ENCODE data around the gene UGT1A5.

UGT1A5 gene

GRCh38 chr2:233686928-233687327 is 25.8 kb upstream of the UGT1A5 start:
- TF ChIP-seq CTCF (IDR thresholded peaks at IDR 0.05; ENCODE audit: control insufficient read depth, extremely low read depth, insufficient read depth) = no peak
- DNase-seq (ENCODE audit: low read depth) = no peak
- H3K4me3 ChIP-seq (ENCODE audit: low read depth, low read length) = no peak overlapping the region

GRCh38 chr2:233688341-233688740 is 24.4 kb upstream of the UGT1A5 start:
- no peak for TF ChIP-seq CTCF (IDR thresholded peaks at IDR 0.05; ENCODE audit: control insufficient read depth, extremely low read depth, insufficient read depth)
- DNase-seq (ENCODE audit: low read depth) = no peak
- no peak overlapping the region for H3K4me3 ChIP-seq (ENCODE audit: low read depth, low read length)

- TF ChIP-seq CTCF (IDR thresholded peaks at IDR 0.05; ENCODE audit: control insufficient read depth, extremely low read depth, insufficient read depth) = no peak
- H3K4me3 ChIP-seq (ENCODE audit: low read depth, low read length) = no peak overlapping the region
- DNase-seq (ENCODE audit: low read depth) = no peak
These were observed 23.7 kb upstream of the UGT1A5 start for GRCh38 chr2:233689031-233689430.

GRCh38 chr2:233689501-233689900 is 23.2 kb upstream of the UGT1A5 start:
- H3K4me3 ChIP-seq (ENCODE audit: low read depth, low read length) = no peak overlapping the region
- no peak for TF ChIP-seq CTCF (IDR thresholded peaks at IDR 0.05; ENCODE audit: control insufficient read depth, extremely low read depth, insufficient read depth)
- no peak for DNase-seq (ENCODE audit: low read depth)

GRCh38 chr2:233690444-233690843 is 22.3 kb upstream of the UGT1A5 start:
- no peak for DNase-seq (ENCODE audit: low read depth)
- no peak overlapping the region for H3K4me3 ChIP-seq (ENCODE audit: low read depth, low read length)
- no peak for TF ChIP-seq CTCF (IDR thresholded peaks at IDR 0.05; ENCODE audit: control insufficient read depth, extremely low read depth, insufficient read depth)

- DNase-seq (ENCODE audit: low read depth) = no peak
- no peak overlapping the region for H3K4me3 ChIP-seq (ENCODE audit: low read depth, low read length)
- no peak for TF ChIP-seq CTCF (IDR thresholded peaks at IDR 0.05; ENCODE audit: control insufficient read depth, extremely low read depth, insufficient read depth)
These were observed 21.0 kb upstream of the UGT1A5 start for GRCh38 chr2:233691443-233692433.

All from LNCaP clone FGC (cell line).